HFFc6 (cell line): ENCODE data around the gene BCAM. TPM values are rescaled to one million over a fixed set of nuclear protein-coding genes. Genes with fewer than 3 reads are reported as not detected.
"Not testable (repeated sequence)": the region's sequence is repeated elsewhere in the genome, so short reads cannot be mapped to it uniquely, and the experiment has no call there.

Experiments used
- DNase-seq: peaks from one replicate; pipeline ENCODE4 v3.0.0-alpha.2; 2018
- H3K27ac Mint-ChIP-seq: 2 replicates; pipeline ENCODE4 v1.8.0; 2020; ENCODE audit warnings: mild to moderate bottlenecking, mixed read lengths
- H3K27me3 Mint-ChIP-seq: 2 replicates; pipeline ENCODE4 v1.8.0; 2021; ENCODE audit warnings: mild to moderate bottlenecking, moderate library complexity, mixed read lengths; ENCODE audit not compliant: insufficient read depth
- H3K36me3 Mint-ChIP-seq: 2 replicates; pipeline ENCODE4 v1.8.0; 2021; ENCODE audit warnings: low read depth, mixed read lengths
- H3K4me1 Mint-ChIP-seq: 2 replicates; pipeline ENCODE4 v1.8.0; 2020; ENCODE audit warnings: low read depth, mixed read lengths
- H3K4me3 Mint-ChIP-seq: 2 replicates; pipeline ENCODE4 v1.8.0; 2020; ENCODE audit warnings: mild to moderate bottlenecking, moderate library complexity, mixed read lengths
- H3K9me3 Mint-ChIP-seq: 2 replicates; pipeline ENCODE4 v1.8.0; 2020; ENCODE audit warnings: mild to moderate bottlenecking, mixed read lengths
- total RNA-seq, 6 experiments: library from RNA; stranded (reverse); fragmentation: NEBNext Ultra II Directional; extraction: Animal tissue kit (Norgen Biotek cat#: 25700); gene quantifications; 2 replicates in 1 of 6; 3 replicates in 5 of 6; pipeline ENCODE4 v1.2.3, GENCODE V29; 2021
- TF ChIP-seq, protein P1 (sequence below): fragments of 200-600 bp; sonication (generic); IDR thresholded peaks from 2 replicates; pipeline ENCODE4 v1.5.0; 2021; ENCODE audit warnings: antibody characterized with exemption, mild to moderate bottlenecking

The BCAM gene
- total RNA-seq, 6 experiments from 2014 or later, result 5.5 to 6.2 (median 6.0) TPM

DNA sequence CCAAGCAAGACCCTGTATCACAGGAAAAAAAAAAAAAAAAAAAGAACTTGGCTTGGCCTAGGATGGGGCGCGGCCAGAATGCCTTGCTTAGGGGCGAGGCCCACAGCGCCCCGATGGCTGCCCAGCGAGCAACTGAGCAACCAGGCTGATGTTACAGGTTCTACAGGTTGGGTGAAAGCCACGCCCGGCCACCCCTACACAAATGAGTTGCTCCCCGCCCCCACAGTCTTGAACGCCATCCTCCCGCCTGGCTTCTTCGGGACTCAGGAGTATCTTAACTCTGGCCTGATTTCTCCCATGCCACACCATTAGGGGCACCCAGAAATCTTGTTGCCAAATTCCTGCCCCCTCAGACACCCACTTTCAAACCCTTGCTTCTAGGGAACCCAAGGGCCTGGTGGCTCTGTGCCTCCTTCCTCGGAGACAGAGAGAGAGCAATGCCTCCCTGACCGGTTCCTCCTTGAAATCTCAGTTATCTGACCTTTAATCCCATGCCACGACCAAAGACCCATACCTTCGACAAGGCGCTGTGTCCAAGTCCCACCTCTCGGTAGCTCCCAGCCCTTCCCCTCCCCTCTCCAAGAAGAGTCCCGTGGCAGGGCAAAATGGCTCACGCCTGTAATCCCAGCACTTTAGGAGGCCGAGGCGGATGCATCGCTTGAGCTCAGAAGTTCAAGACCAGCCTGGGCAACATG is 32.4 kb upstream of the BCAM start:
- Mint-ChIP-seq H3K27me3 (no peaks in the 10 kb centered on the region), H3K27ac (no peak overlapping the region), H3K9me3 (no peaks in the 10 kb centered on the region), H3K4me3 (no peak overlapping the region), H3K36me3 (no peaks in the 10 kb centered on the region; the same call in 1 of the 2 replicates), H3K4me1 (peaks cover 30% of the 10 kb centered on the region)
- TF ChIP-seq, protein P1, sequence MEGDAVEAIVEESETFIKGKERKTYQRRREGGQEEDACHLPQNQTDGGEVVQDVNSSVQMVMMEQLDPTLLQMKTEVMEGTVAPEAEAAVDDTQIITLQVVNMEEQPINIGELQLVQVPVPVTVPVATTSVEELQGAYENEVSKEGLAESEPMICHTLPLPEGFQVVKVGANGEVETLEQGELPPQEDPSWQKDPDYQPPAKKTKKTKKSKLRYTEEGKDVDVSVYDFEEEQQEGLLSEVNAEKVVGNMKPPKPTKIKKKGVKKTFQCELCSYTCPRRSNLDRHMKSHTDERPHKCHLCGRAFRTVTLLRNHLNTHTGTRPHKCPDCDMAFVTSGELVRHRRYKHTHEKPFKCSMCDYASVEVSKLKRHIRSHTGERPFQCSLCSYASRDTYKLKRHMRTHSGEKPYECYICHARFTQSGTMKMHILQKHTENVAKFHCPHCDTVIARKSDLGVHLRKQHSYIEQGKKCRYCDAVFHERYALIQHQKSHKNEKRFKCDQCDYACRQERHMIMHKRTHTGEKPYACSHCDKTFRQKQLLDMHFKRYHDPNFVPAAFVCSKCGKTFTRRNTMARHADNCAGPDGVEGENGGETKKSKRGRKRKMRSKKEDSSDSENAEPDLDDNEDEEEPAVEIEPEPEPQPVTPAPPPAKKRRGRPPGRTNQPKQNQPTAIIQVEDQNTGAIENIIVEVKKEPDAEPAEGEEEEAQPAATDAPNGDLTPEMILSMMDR, result no peak
- no peak for DNase-seq

DNA sequence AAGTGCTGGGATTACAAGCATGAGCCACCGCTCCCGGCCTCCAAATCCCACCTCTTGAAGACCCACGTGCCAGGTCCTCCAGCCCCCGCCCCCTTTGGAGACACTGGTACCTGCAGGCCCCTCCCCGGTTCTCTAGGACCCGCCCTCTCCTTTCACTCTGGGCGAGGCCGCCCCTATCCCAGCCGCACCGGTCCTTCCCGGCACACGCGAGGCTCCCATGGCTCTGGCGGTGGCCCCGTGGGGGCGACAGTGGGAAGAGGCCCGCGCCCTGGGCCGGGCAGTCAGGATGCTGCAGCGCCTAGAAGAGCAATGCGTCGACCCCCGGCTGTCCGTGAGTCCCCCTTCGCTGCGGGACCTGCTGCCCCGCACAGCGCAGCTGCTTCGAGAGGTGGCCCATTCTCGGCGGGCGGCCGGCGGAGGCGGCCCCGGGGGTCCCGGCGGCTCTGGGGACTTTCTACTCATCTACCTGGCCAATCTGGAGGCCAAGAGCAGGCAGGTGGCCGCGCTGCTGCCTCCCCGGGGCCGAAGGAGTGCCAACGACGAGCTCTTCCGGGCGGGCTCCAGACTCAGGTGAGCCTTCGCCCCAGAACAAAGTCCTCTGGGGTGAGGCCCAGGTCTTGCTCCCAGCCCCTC is 31.1 kb upstream of the BCAM start, which contains the start of gene CBLC:
Gene CBLC, plus strand, starts transcription at position 176 of the 633 bp plus-strand sequence. Its CDS starts 42 bp downstream, at position 218.
- Mint-ChIP-seq H3K27ac (no peak within 1 kb of the TSS), H3K27me3 (no peaks in the 10 kb centered on the region), H3K9me3 (no peaks in the 10 kb centered on the region), H3K4me3 (no peak within 1 kb of the TSS), H3K36me3 (no peaks in the 10 kb centered on the region; the same call in 1 of the 2 replicates), H3K4me1 (peaks cover 23% of the 10 kb centered on the region)
- TF ChIP-seq, protein P1, result no peak
- no peak for DNase-seq

DNA sequence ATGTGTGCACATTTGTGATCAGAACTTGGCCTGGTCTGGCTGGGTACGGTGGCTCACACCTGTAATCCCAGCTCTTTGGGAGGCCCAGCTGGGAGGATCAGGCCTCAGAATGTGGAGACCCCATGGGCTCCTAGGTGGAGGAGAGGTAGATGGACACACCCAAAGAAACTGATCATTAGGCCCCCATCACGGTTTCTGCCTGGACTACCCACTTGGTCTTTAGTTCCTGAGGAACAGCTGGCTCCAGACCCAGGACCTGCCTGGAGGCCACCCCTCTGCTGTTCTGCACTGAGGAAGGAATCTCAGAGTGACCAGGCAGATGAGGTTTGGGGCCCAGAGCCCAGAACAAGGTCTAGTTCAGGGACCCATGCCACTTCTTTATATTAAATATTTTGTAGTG is 29.8 kb upstream of the BCAM start:
- H3K4me3 Mint-ChIP-seq, result no peak overlapping the region
- H3K4me1 Mint-ChIP-seq, result peaks cover 11% of the 10 kb centered on the region
- H3K27me3 Mint-ChIP-seq, result no peaks in the 10 kb centered on the region
- H3K36me3 Mint-ChIP-seq, result no peaks in the 10 kb centered on the region; the same call in 1 of the 2 replicates
- no peaks in the 10 kb centered on the region for H3K9me3 Mint-ChIP-seq
- TF ChIP-seq, protein P1, result no peak
- no peak for DNase-seq
- no peak overlapping the region for H3K27ac Mint-ChIP-seq

DNA sequence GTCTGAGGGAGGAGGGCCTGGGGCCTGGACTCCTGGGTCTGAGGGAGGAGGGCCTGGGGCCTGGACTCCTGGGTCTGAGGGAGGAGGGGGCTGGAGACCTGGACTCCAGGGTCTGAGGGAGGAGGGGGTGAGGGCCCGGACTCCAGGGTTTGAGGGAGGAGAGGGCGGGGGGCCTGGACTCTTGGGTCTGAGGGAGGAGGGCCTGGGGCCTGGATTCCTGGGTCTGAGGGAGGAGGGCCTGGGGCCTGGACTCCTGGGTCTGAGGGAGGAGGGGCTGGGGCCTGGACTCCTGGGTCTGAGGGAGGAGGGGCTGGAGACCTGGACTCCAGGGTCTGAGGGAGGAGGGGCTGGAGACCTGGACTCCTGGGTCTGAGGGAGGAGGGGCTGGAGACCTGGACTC is 27.2 kb upstream of the BCAM start:
- DNase-seq, H3K27me3 Mint-ChIP-seq, H3K9me3 Mint-ChIP-seq, H3K27ac Mint-ChIP-seq, H3K36me3 Mint-ChIP-seq, H3K4me3 Mint-ChIP-seq, H3K4me1 Mint-ChIP-seq: not testable (repeated sequence)

DNA sequence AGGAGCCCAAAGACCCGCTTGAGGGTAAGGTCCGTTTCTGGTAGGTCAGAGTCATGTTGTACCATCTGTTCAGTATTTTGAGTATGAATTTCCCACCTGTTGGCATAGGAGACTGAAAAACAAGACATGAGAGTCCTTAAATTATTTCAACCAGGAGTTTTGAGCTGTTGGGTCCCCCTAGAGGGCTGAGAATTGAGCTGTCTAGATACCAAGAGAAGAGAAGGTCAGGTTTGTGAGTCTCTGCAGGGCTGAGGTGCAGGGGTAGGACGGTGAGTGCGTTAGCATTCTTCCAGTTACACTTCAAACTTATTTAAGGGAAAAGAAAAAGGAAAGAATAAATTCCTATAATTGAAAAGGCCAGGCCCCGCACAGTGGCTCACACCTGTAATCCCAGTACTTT is 26.2 kb upstream of the BCAM start:
- TF ChIP-seq, protein P1, result no peak
- Mint-ChIP-seq H3K4me3 (no peak overlapping the region), H3K4me1 (peaks cover 7% of the 10 kb centered on the region)

DNA sequence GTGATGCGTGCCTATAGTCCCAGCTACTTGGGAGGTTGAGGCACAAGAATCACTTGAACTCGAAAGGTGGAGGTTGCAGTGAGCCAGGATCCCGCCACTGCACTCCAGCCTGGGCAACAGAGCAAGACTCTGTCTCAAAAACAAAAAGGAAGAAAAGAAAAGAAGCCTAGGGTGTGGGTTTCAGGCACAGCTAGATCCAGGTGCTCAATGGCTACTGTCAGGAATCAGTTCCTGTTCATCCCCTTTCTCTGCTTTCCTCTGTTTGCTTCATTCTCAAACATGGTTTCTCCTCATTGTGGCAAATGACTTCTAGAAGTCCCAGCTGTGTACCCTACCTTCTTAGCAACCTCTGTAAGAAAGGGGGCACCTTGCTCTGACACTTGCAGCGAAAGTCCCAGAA is 25.4 kb upstream of the BCAM start:
- no peak for DNase-seq
- TF ChIP-seq, protein P1, result no peak
- Mint-ChIP-seq H3K27me3 (no peaks in the 10 kb centered on the region), H3K9me3 (no peaks in the 10 kb centered on the region), H3K4me1 (peaks cover 7% of the 10 kb centered on the region), H3K4me3 (no peak overlapping the region), H3K27ac (no peak overlapping the region), H3K36me3 (no peaks in the 10 kb centered on the region)

More for the DNA sequence above, 26.2 kb upstream of the BCAM start:
- Mint-ChIP-seq H3K27ac (no peak overlapping the region), H3K27me3 (no peaks in the 10 kb centered on the region), H3K9me3 (no peaks in the 10 kb centered on the region), H3K36me3 (no peaks in the 10 kb centered on the region)
- no peak for DNase-seq
